C4-2B (cell line): ENCODE data around the gene OVOL1.
"Not testable (repeated sequence)": the region's sequence is repeated elsewhere in the genome, so short reads cannot be mapped to it uniquely, and the experiment has no call there.

ENCODE experiments used
- H3K27ac ChIP-seq: fragments of 450-650 bp; 2 replicates; pipeline ENCODE4 v1.5.1; 2017
- CTCF ChIP-seq: fragments of 450-650 bp; conservative IDR thresholded peaks from 2 replicates; pipeline ENCODE4 v1.5.1; 2017; ENCODE audit warnings: mild to moderate bottlenecking
- ZFX ChIP-seq: fragments of 450-650 bp; IDR thresholded peaks from 2 replicates; pipeline ENCODE4 v1.6.1; 2017

Gene OVOL1

GRCh38 chr11:65822776-65823528, 36.1 kb downstream of the OVOL1 start:
- TF ChIP-seq CTCF (no peak), ZFX (no peak)
- peak overlapping the region; percentile 31 for H3K27ac ChIP-seq

- H3K27ac ChIP-seq, result no peak overlapping the region
- TF ChIP-seq ZFX (no peak), CTCF (no peak)
Observed at GRCh38 chr11:65826984-65827735, 40.3 kb downstream of the OVOL1 start.

GRCh38 chr11:65829459-65829858, 42.6 kb downstream of the OVOL1 start:
- no peak for TF ChIP-seq ZFX
- TF ChIP-seq CTCF, result no peak
- no peak overlapping the region for H3K27ac ChIP-seq

GRCh38 chr11:65832231-65832630, 45.4 kb downstream of the OVOL1 start:
- H3K27ac ChIP-seq, result not testable (repeated sequence)

GRCh38 chr11:65833297-65834030, 46.6 kb downstream of the OVOL1 start, which contains the start of gene SNX32:
TSS of gene SNX32 (plus strand) at chr11:65833963. CDS start at chr11:65834066, 103 bp downstream.
- no peak within 1 kb of the TSS for H3K27ac ChIP-seq
- TF ChIP-seq ZFX (no peak), CTCF (no peak)

GRCh38 chr11:65834202-65834601, 47.3 kb downstream of the OVOL1 start:
- TF ChIP-seq CTCF (no peak), ZFX (no peak)
- H3K27ac ChIP-seq, result no peak overlapping the region

- H3K27ac ChIP-seq, result no peak overlapping the region
- no peak for TF ChIP-seq ZFX
- no peak for TF ChIP-seq CTCF
Observed at GRCh38 chr11:65842144-65842543, 55.3 kb downstream of the OVOL1 start.
